ENCODE measurements around the gene NFKBIZ.
A peak's percentile ranks its signal among the peaks of the same experiment; 100 is the strongest.

Gene NFKBIZ

GRCh38 chr3:101848754-101849713 lies at the start of gene NFKBIZ:
Gene NFKBIZ (plus strand): TSS chr3:101849514. CDS start chr3:101849629, 115 bp downstream.
- peak; percentile 47 to 98 (median 87) for DNase-seq

DNA sequence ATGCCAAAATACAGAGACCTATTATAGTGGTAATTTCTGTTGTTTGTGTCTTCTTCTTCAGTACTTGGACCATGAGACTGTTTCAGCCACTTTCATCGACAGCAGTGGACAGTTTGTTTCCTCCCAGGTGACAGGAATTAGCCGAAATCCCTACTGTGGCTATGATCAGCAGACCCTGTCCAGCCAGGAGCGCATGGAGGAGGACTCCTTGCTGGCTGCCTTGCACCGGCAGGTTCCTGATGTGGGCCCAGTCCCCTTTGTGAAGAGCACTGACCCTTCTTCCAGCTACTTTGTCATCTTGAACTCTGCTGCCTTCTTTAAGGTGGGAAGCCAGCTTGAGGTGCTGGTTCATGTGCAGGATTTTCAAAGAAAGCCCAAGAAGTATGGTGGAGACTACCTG lies 48.1 kb upstream of the NFKBIZ start:
- DNase-seq: no peak

GRCh38 chr3:101802179-101802578 lies 47.1 kb upstream of the NFKBIZ start:
- DNase-seq: no peak

- DNase-seq: peak in 3 of 14 donors; percentile 9 to 47 (median 18)
These were observed 46.0 kb upstream of the NFKBIZ start for GRCh38 chr3:101803173-101803782.

DNA sequence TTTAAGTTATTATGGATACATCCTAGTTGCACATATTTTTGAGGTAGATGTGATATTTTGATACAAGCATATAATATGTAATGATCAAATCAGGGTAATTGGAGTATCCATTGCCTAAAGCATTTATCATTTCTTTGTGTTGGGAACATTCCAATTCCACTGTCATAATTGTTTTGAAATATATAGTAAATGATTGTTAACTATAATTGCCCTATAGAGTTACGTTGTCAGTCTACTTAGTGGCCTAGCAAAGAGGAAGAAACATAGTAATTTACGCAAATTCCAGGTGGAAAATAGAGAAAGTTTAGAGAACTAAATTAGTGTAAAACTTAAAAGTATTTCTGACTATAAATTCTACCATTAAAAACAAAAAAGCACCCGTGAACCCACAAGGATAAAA lies 45.4 kb upstream of the NFKBIZ start:
- DNase-seq: no peak

DNA sequence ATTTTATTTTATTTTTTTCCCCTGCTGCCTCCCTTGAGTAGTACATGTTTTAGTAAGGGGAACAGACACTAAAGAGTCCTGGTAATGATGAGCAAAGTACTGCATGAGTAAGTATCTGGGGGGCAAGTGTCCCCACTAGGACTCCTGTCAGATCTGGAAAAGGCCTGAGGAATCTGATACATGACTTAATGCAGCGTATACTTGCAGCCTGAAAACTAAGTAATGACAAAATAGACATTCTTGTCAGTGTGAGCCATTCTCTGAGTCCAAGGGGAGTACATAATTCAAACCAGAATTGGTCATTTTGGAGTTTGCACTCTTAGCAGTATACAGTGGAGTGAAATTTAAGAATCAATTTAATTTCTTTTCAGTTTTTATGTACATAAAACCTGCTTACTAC lies 42.8 kb upstream of the NFKBIZ start:
- no peak for DNase-seq

DNA sequence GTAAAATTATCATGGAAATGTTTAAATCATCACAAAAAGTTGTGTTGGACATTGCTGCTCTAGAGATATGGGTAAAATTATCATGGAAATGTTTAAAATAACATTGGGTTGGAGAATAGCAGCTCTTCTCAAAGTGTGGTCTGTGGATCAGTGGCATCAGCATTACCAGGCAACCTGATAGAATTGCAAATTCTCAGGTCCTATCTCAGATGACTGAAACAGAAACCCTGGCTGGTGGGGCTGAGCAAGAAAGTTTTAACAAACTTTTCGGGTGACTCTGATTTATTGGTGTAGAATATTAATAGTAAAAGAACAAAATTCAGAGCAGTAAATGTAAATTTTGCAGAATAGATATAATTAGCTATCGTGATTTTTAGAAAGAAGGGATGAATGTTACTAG lies 41.4 kb upstream of the NFKBIZ start:
- no peak for DNase-seq

DNA sequence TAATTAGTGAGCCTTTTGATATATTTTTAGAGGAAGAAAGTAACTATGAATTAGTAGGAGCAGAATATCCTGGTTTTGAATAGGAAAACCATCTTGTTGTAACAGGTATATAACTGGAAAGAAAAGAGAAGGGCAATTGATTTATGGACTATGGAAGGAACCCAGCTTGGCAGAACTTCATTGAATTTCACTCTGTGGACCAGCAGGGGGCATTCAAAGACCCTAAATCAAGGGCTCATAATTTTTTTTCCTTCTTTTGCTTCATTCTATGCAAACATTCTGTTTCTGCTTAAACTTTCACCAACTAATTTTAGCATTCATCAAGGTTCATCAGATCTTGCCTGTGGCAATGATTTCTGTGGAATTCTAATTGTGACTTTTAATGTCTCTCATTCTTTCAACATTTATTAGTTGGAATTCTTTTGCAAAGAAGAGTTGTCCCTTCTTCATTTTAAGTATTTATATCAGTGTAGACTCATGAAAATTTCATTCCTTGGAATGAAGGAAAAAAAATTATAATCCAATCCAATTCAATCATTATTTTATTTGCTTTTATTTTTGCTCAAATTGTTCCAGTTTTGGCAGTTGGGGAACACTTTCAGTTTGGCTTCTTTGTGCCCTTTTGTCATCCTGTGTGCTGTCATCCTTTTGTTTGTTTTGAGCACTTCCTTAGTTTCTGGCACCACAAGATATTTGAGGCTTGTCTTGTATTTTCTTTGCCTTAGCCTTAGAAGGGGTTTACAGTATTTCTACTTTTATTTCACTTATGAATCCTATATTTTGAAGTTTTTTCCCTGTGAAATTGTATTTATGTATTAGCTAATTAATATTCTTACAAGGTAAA lies 39.9 kb upstream of the NFKBIZ start:
- DNase-seq: peak in 1 of 14 donors; percentile 10

- no peak for DNase-seq
These were observed 39.3 kb upstream of the NFKBIZ start for GRCh38 chr3:101810022-101810418.

GRCh38 chr3:101811875-101812274 lies 37.4 kb upstream of the NFKBIZ start:
- no peak for DNase-seq

DNA sequence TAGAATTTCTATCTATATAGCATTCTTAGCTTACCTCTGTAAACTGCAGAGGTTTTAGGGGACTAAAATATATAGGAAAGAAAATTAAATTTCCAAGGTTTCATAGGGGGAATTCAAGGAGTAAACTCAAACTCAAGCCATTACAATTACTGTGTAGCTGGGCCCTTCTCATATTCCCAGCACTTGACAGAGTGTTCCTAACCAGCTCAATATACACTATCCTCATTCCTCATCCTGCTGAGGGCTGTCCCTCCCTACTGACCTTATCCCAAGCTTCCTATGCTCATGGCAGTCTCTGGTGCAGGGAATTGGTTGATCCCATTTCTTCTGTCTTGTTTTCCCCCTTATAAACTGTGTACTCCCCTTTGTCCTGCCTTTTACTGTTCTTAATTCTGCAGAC lies 36.4 kb upstream of the NFKBIZ start:
- no peak for DNase-seq

DNA sequence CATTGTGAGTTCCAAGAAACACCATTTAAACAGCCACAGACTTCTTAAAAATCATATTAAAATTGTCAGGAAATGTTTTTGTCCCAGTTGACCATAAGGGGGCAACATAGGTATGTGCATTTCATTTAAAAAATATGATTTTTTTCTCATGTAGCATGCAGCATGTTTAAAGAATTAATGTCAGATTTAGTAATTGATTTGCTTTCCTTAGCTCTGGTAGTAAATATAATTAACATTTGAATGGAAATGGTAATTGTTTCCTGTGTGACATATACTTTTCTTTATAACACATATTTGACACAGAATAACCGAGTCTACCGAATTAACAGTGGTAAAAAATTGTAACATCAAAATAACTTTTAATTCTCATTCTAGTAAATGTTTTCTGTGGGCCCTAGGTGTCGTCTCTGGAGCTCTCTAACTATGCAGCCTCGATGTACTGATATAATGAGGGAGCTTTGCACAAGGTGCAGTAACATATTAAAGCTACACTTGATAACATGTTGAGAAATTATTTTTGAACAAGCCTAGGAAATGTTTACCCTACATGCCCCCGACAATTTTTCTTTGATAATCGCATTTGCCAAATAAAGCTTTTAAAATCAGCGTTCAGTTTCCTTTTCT lies 35.4 kb upstream of the NFKBIZ start:
- no peak for DNase-seq

DNA sequence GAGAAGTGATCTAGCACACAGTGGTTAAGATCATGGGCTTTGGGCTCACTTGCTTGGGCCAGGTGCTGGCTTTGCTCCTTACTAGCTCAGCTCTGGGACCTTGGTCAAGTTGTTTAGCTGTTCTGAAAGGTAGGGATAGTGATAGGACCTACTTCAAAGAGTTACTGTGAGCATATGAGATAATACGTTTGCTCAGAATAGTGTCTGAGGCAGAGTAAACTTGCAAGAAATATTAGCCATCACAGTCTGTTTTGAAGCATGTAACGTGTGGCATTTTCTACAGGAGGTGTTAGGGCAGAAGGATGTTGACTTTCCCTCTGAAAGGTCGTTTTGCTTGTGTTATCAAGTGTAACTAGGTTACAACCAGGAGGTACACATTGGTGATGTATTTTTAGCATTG lies 34.5 kb upstream of the NFKBIZ start:
- DNase-seq: no peak

- no peak for DNase-seq
These were observed 32.8 kb upstream of the NFKBIZ start for GRCh38 chr3:101816215-101817149.

GRCh38 chr3:101817992-101818391 lies 31.3 kb upstream of the NFKBIZ start:
- DNase-seq: no peak

- DNase-seq: no peak
These were observed 29.6 kb upstream of the NFKBIZ start for GRCh38 chr3:101819649-101820206.

GRCh38 chr3:101821503-101821902 lies 27.8 kb upstream of the NFKBIZ start:
- no peak for DNase-seq

- no peak for DNase-seq
These were observed 25.8 kb upstream of the NFKBIZ start for GRCh38 chr3:101823525-101823924.

DNA sequence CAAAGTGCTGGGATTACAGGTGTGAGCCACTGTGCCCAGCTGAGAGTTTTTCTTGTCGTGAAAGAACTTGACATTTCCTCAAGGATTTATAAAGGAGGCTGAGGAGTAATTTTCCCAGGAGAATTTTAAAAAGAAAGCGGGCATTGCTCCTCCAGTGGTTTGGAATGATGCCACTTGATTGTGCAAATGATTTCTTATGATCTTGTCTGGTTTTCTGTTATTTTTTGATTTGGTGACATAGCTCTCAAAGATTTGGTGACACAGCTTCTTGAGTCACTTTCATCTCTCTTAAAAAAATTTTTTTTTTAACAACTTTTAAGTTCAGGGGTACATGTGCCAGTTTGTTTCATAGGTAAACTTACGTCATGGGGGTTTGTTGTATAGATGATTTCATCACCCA lies 24.6 kb upstream of the NFKBIZ start:
- no peak for DNase-seq

DNA sequence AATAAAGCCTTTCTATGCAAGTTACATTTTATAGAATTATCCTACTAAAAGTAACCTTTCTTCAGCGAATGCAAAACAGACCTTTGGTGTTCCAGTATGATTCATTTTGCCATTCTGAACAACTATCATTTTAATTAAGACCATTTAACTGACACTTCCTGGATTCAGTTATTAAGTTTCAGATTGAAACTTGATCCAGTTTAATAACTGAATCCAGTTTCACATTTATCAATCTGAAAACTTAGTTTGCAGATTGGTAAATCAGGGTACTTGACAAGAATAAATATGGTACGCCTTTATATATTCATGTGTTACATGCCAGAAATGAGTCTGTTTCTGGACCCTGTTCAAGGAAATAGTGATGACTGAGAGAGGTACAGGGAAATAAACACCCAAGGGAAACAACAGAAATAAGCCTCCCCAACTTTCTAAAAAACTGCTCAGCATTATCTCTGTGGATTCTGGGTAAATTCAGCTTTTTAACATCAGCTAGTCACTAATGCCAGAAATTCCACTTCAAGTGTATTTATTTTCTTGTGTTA lies 23.3 kb upstream of the NFKBIZ start:
- no peak for DNase-seq
